Kidney glomerular epithelial cell (primary cell): ENCODE data around the gene CACNB4.
"Not testable (repeated sequence)": the region's sequence is repeated elsewhere in the genome, so short reads cannot be mapped to it uniquely, and the experiment has no call there.

Source experiments
- DNase-seq: peaks from one replicate; lab custom pipeline; 2025; lab: John Stamatoyannopoulos, UW

CACNB4 gene

DNA sequence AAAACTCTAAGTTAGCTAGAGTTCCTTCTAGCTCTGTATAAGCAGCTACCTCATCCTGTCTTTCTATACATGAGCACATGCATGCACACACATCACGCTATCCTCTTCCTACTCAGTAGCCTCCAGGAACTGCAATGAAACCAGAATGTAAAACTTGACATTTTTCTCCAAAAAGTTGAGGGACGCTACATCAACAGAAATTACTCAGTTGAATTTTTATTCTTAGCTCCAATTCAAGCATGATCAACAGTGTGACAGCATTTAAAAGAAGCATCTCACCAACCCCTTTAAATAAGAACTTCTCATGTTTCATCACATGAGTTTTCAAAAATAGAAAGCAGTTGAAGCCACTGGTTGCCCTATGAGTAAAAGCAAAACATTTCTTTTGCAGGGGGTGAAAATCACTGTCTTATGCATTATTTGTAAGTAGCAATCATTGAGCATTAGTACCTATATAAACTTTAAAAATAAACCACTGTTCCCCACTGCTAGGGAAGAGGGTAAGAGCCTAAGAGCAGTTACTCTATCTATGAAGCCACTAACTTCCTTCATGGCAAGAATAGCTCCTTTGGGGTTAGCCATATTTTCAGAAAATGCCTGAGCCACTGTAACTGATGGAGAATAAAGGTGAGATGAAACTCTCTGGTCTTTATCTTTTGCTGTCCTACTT is 192.7 kb downstream of the CACNB4 start:
- no peak for DNase-seq

- DNase-seq: no peak
These were observed 194.0 kb downstream of the CACNB4 start for GRCh38 chr2:151904807-151905206.

DNA sequence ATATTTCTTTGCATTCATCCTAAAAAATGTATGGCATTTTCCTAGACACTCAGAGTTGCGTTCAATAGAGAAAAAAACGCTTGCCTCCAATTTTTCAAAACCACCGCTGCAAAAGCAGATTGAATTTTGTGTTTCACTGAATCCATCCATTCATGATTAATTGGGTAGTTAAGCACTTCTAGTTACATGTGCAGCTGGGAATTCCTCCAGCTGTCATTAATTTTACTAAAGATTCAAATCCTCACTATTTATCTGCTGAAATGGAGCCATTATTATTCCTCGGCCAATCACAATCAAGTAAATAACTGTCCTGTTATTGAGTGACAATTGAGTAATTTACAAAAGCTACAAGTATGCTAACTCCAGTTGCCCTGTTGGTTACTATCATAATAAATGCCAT is 194.8 kb downstream of the CACNB4 start:
- DNase-seq: no peak

- no peak for DNase-seq
These were observed 196.0 kb downstream of the CACNB4 start for GRCh38 chr2:151902829-151903228.

DNA sequence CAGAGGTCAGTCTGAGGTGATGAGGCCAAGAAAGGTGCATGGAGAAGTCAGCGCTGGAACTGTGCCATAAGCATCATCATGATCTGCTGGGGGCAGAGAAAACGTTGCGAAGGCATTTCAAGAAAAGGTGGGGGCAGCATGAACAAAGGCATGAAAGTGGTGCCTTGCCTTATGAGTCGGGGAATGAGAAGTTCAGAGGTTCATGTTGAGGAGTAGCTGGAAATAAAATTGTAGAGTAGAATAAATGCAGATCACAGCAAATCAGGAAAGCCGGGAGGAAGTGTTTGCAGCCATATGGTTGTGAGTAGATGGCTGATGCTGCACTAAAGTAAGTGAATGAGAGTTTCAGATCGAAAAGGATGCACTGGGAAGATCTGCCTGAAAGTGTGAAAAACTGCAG is 198.5 kb downstream of the CACNB4 start:
- no peak for DNase-seq

- DNase-seq: no peak
These were observed 199.7 kb downstream of the CACNB4 start for GRCh38 chr2:151899156-151899555.

DNA sequence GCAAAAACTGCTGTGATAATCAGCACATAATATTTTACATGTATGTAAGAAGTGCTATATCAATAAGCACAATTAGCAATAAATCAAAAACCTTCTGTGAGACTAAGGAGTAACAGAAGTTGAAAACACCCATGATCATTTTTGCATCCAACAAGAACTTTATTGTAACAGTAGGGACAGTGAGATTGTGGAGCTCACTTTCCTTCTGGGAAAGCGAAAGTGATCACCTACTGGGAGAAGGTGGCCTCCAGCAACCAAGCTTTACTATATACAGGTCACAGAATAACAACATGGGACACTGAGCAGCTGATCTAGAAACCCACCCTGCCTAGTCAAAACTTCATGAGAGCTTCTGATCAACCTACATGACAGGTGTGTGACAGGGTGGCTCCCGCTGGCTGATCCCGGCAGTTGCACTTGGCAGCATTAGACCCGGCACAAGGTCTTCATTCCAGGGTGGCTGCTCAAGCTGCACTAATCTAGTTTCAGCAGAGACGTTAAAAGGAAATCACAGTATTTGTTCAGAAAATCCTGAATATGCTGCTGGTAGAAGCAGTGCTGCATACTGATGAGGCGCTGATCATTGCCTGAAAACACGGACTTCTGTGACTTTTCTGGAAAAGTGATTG is 207.2 kb downstream of the CACNB4 start:
- DNase-seq: no peak

DNA sequence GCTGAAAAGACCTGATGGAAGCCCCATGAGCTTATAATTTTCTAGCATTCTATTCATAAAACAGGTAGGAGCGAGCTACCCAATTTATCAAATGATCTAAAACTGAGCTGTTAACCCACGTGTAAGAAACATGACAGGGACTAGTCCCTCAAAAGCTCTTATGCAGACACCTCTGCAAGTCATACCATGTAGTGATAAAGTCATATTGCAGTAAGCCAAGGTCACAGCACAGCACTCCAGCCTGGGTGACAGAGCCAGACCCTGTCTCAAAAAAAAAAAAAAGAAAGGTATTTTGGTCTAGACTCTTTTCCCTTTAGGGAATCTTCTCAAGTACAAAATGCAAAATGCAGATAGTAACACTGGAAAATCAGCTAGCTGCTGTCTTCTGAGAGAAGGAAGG is 211.7 kb downstream of the CACNB4 start:
- no peak for DNase-seq

GRCh38 chr2:151886241-151886640 is 212.6 kb downstream of the CACNB4 start:
- DNase-seq: no peak

DNA sequence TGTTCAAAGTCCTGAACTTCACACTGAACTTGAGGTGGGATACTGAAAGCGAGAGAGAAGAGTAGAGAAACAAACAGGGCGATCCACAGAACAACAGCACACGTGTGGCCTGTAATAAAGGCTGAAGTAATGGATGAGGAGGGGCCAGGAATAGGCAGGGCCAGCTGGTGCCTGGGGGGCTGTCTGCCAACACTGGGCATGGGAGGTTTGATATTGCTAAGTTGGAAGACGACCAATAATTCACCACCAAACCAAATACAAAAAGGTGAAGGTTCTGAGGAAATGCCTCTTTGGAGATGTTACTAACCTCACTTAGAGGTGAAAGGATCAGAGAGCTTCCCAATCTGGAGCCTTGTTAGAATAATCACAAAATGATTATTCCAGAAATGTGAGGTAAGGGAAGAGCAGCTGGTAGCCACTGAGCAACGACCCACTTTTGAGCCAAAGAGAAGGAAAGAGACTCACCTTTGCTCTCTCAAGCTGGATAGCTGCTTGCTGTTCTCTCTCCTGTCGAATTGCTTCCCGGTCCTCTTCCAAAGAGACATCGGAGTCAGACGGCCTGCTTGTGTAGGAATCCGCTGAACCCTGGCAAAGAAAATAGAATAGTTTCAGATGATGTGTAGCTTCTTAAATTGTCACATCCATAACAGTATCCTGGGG is 215.9 kb downstream of the CACNB4 start:
- DNase-seq: no peak

- DNase-seq: no peak
These were observed 217.5 kb downstream of the CACNB4 start for GRCh38 chr2:151881342-151881741.

- DNase-seq: no peak
These were observed 218.3 kb downstream of the CACNB4 start for GRCh38 chr2:151880586-151880985.

- no peak for DNase-seq
These were observed 219.9 kb downstream of the CACNB4 start for GRCh38 chr2:151878655-151879563.

GRCh38 chr2:151878204-151878603 is 220.6 kb downstream of the CACNB4 start:
- no peak for DNase-seq

DNA sequence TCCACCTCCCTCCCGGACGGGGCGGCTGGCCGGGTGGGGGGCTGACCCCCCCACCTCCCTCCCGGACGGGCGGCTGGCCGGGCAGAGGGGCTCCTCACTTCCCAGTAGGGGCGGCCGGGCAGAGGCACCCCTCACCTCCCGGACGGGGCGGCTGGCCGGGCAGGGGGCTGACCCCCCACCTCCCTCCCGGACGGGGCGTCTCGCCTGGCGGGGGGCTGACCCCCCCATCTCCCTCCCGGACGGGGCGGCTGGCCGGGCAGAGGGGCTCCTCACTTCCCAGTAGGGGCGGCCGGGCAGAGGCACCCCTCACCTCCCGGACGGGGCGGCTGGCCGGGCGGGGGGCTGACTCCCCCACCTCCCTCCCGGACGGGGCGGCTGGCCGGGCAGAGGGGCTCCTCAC is 223.2 kb downstream of the CACNB4 start:
- not testable (repeated sequence) for DNase-seq

GRCh38 chr2:151872463-151872862 is 226.4 kb downstream of the CACNB4 start:
- DNase-seq: no peak

GRCh38 chr2:151869291-151869690 is 229.6 kb downstream of the CACNB4 start:
- DNase-seq: no peak

GRCh38 chr2:151862700-151863099 is 236.1 kb downstream of the CACNB4 start:
- DNase-seq: peak; percentile 64

DNA sequence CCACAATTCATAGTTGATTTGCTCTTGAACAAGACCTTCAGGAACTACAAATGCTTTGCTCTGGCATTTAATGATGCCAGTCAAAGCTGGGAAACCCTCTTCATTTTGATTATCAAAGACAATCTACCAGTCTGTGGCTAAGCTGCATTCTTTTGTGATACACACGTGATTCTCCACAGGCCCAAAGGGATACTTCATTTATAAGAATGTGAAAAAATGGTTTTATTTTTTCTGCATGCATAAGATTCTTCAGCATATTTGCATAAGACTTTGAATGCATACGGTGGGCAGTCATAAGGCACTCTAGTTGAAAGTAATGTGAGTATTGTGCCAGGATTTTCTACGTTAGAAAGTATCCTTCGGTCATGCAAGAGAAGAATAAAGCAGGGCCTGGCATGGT is 237.7 kb downstream of the CACNB4 start:
- DNase-seq: no peak

- no peak for DNase-seq
These were observed 238.2 kb downstream of the CACNB4 start for GRCh38 chr2:151860613-151861146.

DNA sequence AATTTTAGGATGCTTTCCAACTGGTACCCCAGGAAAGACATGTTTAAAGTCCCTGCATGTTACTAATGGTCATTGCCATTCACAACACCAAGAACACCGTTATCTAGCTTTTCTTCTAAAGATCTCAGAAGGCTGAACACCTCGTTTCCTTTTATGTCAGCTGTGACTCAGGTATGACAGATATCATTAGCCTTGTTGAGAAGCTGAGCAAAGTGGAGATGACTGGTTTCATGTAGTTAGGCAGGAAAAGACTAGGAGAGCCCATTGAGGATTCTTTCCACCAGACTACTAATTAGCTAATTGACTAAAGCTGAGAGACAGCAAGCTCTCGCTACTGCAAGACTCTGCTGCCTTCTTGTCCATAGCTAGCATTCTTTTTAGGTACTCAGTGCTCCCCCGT is 238.6 kb downstream of the CACNB4 start:
- DNase-seq: no peak

GRCh38 chr2:151857650-151858049 is 241.2 kb downstream of the CACNB4 start:
- peak; percentile 3 for DNase-seq
